Measurements from ENCODE around the gene BTBD6. TPM values are rescaled to one million over a fixed set of nuclear protein-coding genes. Genes with fewer than 3 reads are reported as not detected.

The BTBD6 gene
- total RNA-seq, 1 donor = 42.7 TPM

DNA sequence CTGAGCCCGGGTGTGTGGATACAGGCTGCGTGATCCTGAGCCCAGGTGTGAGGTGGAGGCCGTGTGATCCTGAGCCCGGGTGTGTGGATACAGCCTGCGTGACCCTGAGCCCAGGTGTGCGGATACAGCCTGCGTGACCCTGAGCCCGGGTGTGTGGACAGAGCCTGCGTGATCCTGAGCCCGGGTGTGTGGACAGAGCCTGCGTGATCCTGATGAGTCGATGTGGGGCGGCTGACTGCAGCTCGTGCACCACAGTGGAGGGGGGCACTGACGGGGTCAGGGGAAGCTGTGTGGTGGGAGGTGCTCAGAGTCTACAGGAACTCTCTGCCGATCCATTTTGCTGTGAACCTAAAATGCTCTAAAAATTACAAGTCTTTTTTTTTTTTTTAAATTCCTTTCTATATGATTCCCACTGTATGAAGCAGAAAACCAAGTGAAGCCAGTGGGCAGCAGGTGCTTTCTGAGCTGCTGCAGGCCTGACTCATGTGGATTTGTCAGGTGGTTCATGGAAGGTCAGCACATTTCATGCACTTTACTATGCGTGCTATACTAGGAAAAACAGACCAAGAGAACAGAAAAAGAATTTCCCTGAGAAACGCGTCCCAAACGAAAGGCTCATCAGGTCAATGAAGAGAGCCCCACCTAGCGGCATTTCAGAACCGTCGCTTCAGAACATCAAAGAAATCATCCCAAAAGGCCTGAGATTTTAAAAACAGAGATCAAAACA is 33.2 kb downstream of the BTBD6 start:
- no peak overlapping the region for H3K4me3 ChIP-seq (ENCODE audit: low read depth, low read length)
- peak; percentile 82 for DNase-seq (ENCODE audit: low read depth)
- TF ChIP-seq, protein P1, sequence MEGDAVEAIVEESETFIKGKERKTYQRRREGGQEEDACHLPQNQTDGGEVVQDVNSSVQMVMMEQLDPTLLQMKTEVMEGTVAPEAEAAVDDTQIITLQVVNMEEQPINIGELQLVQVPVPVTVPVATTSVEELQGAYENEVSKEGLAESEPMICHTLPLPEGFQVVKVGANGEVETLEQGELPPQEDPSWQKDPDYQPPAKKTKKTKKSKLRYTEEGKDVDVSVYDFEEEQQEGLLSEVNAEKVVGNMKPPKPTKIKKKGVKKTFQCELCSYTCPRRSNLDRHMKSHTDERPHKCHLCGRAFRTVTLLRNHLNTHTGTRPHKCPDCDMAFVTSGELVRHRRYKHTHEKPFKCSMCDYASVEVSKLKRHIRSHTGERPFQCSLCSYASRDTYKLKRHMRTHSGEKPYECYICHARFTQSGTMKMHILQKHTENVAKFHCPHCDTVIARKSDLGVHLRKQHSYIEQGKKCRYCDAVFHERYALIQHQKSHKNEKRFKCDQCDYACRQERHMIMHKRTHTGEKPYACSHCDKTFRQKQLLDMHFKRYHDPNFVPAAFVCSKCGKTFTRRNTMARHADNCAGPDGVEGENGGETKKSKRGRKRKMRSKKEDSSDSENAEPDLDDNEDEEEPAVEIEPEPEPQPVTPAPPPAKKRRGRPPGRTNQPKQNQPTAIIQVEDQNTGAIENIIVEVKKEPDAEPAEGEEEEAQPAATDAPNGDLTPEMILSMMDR (IDR thresholded peaks at IDR 0.05; ENCODE audit: insufficient read depth, low read depth, low read length) = peak; percentile 78

DNA sequence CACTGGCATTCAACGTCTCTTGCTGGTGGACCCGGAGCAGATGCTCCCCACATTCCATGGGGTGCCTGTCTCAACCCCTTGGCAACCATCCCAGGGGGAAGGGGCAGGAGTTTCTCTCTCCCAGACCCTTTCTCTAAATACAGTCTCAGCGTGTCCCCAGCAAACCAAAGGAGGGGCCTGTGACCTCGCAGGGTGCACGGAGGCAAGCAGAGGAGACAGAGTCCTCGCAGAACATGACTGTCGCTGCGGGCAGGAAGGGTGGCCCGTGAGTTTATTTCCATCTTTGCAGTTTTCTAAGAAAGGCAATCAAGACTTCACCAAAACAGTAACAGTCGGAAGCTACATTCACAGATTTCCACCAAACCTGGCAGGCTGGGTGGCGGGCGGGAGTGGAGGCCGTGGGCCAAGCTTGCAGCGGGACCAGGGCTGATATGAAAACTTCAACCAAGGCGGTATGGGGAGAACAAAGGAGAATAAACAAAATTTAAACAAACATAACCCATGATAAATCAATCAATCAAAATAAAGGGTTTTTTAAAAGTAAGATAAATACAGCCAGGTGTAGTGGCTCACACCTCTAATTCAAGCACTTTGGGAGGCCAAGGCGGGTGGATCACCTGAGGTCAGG is 33.9 kb downstream of the BTBD6 start:
- H3K4me3 ChIP-seq (ENCODE audit: low read depth, low read length) = no peak overlapping the region
- no peak for DNase-seq (ENCODE audit: low read depth)
- TF ChIP-seq, protein P1 (IDR thresholded peaks at IDR 0.05; ENCODE audit: insufficient read depth, low read depth, low read length) = no peak

DNA sequence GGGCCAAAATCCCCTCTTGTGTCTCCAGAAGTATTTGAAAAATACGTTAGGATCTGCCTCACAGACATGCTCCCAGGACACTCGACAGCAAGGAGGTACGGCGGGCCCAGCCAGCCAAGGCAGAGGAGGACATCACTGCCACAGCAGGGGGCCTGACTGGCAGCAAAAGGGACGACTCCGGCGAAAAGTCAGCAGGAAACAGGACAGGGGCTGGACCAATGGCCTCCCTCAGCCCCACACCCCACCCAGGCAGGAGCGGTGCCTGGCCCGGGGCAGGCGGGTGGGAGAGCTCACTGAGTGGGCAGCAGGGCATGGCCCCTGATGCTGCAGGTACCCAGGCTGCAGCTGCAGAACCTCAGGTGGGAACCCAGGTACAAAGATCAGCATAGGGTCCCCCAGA is 34.7 kb downstream of the BTBD6 start:
- no peak overlapping the region for H3K4me3 ChIP-seq (ENCODE audit: low read depth, low read length)
- DNase-seq (ENCODE audit: low read depth) = no peak
- TF ChIP-seq, protein P1 (IDR thresholded peaks at IDR 0.05; ENCODE audit: insufficient read depth, low read depth, low read length) = no peak

DNA sequence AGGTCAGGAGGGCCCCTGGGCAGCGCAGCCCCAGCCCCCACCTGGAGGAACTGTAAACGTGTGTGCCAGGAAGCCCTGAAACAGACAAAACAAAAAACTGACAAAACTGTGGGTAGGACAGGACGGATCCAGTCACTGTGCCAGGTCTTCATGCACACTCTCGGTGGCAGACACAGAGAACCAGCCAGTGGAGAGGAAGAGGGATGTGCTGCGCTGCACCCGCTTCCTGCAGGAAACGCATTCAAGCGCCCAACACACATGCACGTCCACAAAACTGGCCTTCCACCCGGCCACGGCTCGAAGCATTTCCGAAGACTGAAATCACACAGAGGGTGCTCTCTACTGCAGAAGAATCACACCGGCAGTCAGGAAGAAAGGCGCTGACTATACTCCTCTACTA is 35.6 kb downstream of the BTBD6 start:
- no peak for DNase-seq (ENCODE audit: low read depth)
- TF ChIP-seq, protein P1 (IDR thresholded peaks at IDR 0.05; ENCODE audit: insufficient read depth, low read depth, low read length) = no peak
- H3K4me3 ChIP-seq (ENCODE audit: low read depth, low read length) = no peak overlapping the region

DNA sequence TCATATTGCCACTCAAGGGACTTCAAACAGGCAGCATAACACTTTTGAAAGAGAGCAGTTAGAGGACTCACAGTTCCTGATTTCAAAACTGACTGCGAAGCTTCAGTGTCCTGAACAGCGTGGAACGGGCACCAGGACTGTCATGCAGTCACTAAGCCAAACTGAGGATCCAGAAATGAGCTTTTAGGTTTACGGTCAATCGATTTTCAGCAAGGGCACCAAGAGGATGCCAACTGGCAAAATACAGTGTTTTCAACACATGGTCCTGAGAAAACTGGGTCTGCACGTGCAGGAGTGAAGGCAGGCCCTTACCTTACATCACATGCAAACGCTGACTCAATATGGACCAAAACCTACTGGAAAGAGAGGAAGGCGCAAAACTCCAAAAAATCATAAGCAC is 36.8 kb downstream of the BTBD6 start:
- no peak for DNase-seq (ENCODE audit: low read depth)
- TF ChIP-seq, protein P1 (IDR thresholded peaks at IDR 0.05; ENCODE audit: insufficient read depth, low read depth, low read length) = no peak
- H3K4me3 ChIP-seq (ENCODE audit: low read depth, low read length) = no peak overlapping the region

DNA sequence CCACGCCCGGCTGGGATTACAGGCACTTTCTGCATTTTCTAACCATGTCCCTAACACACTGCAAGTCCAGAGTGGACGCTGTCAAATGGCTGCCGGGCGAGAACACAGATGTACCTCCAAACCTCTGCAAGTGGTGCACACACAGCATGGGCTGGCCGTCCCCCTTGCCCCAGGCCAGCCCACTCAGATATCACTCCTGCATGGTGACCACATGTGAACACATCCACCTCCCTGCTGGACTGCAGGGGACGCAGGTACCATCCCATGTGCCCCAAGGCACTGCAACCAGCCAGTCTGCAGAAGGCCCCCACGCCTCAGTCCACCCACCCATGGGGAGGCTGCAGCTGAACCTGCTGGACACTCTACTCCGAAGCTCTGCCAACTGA is 38.4 kb downstream of the BTBD6 start:
- H3K4me3 ChIP-seq (ENCODE audit: low read depth, low read length) = no peak overlapping the region
- TF ChIP-seq, protein P1 (IDR thresholded peaks at IDR 0.05; ENCODE audit: insufficient read depth, low read depth, low read length) = no peak
- no peak for DNase-seq (ENCODE audit: low read depth)

All from fibroblast of villous mesenchyme (primary cell).